ENCODE data around the gene FBLIM1.

FBLIM1 gene

GRCh38 chr1:15732686-15733081 is 25.9 kb upstream of the FBLIM1 start:
- Histone ChIP-seq H3K9ac (ENCODE audit: low read length) (no peak overlapping the region), H3K36me3 (ENCODE audit: insufficient read depth, low read length) (peaks cover 66% of the 10 kb centered on the region), H3K9me3 (ENCODE audit: low read length) (no peaks in the 10 kb centered on the region), H3K4me1 (ENCODE audit: insufficient read depth, low read length) (peaks cover 11% of the 10 kb centered on the region), H3K27ac (ENCODE audit: low read depth, low read length) (no peak overlapping the region), H3K27me3 (ENCODE audit: control insufficient read depth in 1 of 2, insufficient read depth in 2 of 2, low read length in 2 of 2) (no peaks in the 10 kb centered on the region), H3K4me3 (ENCODE audit: low read depth in 1 of 2, low read length in 2 of 2) (no peak overlapping the region)

GRCh38 chr1:15733218-15733725 is 25.3 kb upstream of the FBLIM1 start:
- H3K27ac ChIP-seq (ENCODE audit: low read depth, low read length) = no peak overlapping the region
- no peaks in the 10 kb centered on the region for H3K9me3 ChIP-seq (ENCODE audit: low read length)
- H3K36me3 ChIP-seq (ENCODE audit: insufficient read depth, low read length) = peaks cover 60% of the 10 kb centered on the region
- no peaks in the 10 kb centered on the region for H3K27me3 ChIP-seq (ENCODE audit: control insufficient read depth in 1 of 2, insufficient read depth in 2 of 2, low read length in 2 of 2)
- H3K4me3 ChIP-seq (ENCODE audit: low read depth in 1 of 2, low read length in 2 of 2) = no peak overlapping the region
- H3K4me1 ChIP-seq (ENCODE audit: insufficient read depth, low read length) = peaks cover 11% of the 10 kb centered on the region
- H3K9ac ChIP-seq (ENCODE audit: low read length) = no peak overlapping the region

GRCh38 chr1:15733726-15734226 is 24.8 kb upstream of the FBLIM1 start:
- Histone ChIP-seq H3K27me3 (ENCODE audit: control insufficient read depth in 1 of 2, insufficient read depth in 2 of 2, low read length in 2 of 2) (no peaks in the 10 kb centered on the region), H3K9me3 (ENCODE audit: low read length) (no peaks in the 10 kb centered on the region), H3K4me3 (ENCODE audit: low read depth in 1 of 2, low read length in 2 of 2) (no peak overlapping the region), H3K9ac (ENCODE audit: low read length) (no peak overlapping the region), H3K4me1 (ENCODE audit: insufficient read depth, low read length) (peaks cover 11% of the 10 kb centered on the region), H3K36me3 (ENCODE audit: insufficient read depth, low read length) (peaks cover 55% of the 10 kb centered on the region), H3K27ac (ENCODE audit: low read depth, low read length) (no peak overlapping the region)

GRCh38 chr1:15734296-15734695 is 24.3 kb upstream of the FBLIM1 start:
- Histone ChIP-seq H3K36me3 (ENCODE audit: insufficient read depth, low read length) (peaks cover 50% of the 10 kb centered on the region), H3K9ac (ENCODE audit: low read length) (no peak overlapping the region), H3K27me3 (ENCODE audit: control insufficient read depth in 1 of 2, insufficient read depth in 2 of 2, low read length in 2 of 2) (no peaks in the 10 kb centered on the region), H3K9me3 (ENCODE audit: low read length) (no peaks in the 10 kb centered on the region), H3K4me3 (ENCODE audit: low read depth in 1 of 2, low read length in 2 of 2) (no peak overlapping the region), H3K4me1 (ENCODE audit: insufficient read depth, low read length) (peaks cover 11% of the 10 kb centered on the region), H3K27ac (ENCODE audit: low read depth, low read length) (no peak overlapping the region)

- Histone ChIP-seq H3K4me1 (ENCODE audit: insufficient read depth, low read length) (peaks cover 11% of the 10 kb centered on the region), H3K27ac (ENCODE audit: low read depth, low read length) (peak overlapping the region; percentile 34), H3K9me3 (ENCODE audit: low read length) (no peaks in the 10 kb centered on the region), H3K9ac (ENCODE audit: low read length) (no peak overlapping the region), H3K36me3 (ENCODE audit: insufficient read depth, low read length) (peaks cover 45% of the 10 kb centered on the region), H3K4me3 (ENCODE audit: low read depth in 1 of 2, low read length in 2 of 2) (no peak overlapping the region), H3K27me3 (ENCODE audit: control insufficient read depth in 1 of 2, insufficient read depth in 2 of 2, low read length in 2 of 2) (no peaks in the 10 kb centered on the region)
These were observed 23.7 kb upstream of the FBLIM1 start for GRCh38 chr1:15734901-15735300.

GRCh38 chr1:15735304-15736037 is 23.1 kb upstream of the FBLIM1 start:
- H3K9ac ChIP-seq (ENCODE audit: low read length) = no peak overlapping the region
- H3K27ac ChIP-seq (ENCODE audit: low read depth, low read length) = peak overlapping the region; percentile 34
- no peak overlapping the region for H3K4me3 ChIP-seq (ENCODE audit: low read depth in 1 of 2, low read length in 2 of 2)
- no peaks in the 10 kb centered on the region for H3K27me3 ChIP-seq (ENCODE audit: control insufficient read depth in 1 of 2, insufficient read depth in 2 of 2, low read length in 2 of 2)
- H3K9me3 ChIP-seq (ENCODE audit: low read length) = no peaks in the 10 kb centered on the region
- H3K36me3 ChIP-seq (ENCODE audit: insufficient read depth, low read length) = peaks cover 44% of the 10 kb centered on the region
- peaks cover 11% of the 10 kb centered on the region for H3K4me1 ChIP-seq (ENCODE audit: insufficient read depth, low read length)

GRCh38 chr1:15736038-15736891 is 22.3 kb upstream of the FBLIM1 start, which contains the start of gene SLC25A34:
Gene SLC25A34, plus strand, starts transcription at chr1:15736258. Its CDS starts 228 bp downstream, at chr1:15736486.
- Histone ChIP-seq H3K9ac (ENCODE audit: low read length) (no peak within 1 kb of the TSS), H3K4me3 (ENCODE audit: low read depth in 1 of 2, low read length in 2 of 2) (no peak within 1 kb of the TSS)

GRCh38 chr1:15736892-15737261 is 21.7 kb upstream of the FBLIM1 start:
- H3K36me3 ChIP-seq (ENCODE audit: insufficient read depth, low read length) = peaks cover 30% of the 10 kb centered on the region
- peaks cover 16% of the 10 kb centered on the region for H3K4me1 ChIP-seq (ENCODE audit: insufficient read depth, low read length)
- no peak overlapping the region for H3K9ac ChIP-seq (ENCODE audit: low read length)
- H3K27ac ChIP-seq (ENCODE audit: low read depth, low read length) = no peak overlapping the region
- no peak overlapping the region for H3K4me3 ChIP-seq (ENCODE audit: low read depth in 1 of 2, low read length in 2 of 2)
- no peaks in the 10 kb centered on the region for H3K9me3 ChIP-seq (ENCODE audit: low read length)
- no peaks in the 10 kb centered on the region for H3K27me3 ChIP-seq (ENCODE audit: control insufficient read depth in 1 of 2, insufficient read depth in 2 of 2, low read length in 2 of 2)

More at GRCh38 chr1:15736038-15736891, 22.3 kb upstream of the FBLIM1 start, which contains the start of gene SLC25A34:
- H3K4me1 ChIP-seq (ENCODE audit: insufficient read depth, low read length) = peaks cover 12% of the 10 kb centered on the region
- no peaks in the 10 kb centered on the region for H3K27me3 ChIP-seq (ENCODE audit: control insufficient read depth in 1 of 2, insufficient read depth in 2 of 2, low read length in 2 of 2)
- H3K27ac ChIP-seq (ENCODE audit: low read depth, low read length) = peak within 1 kb of the TSS; percentile 34
- peaks cover 36% of the 10 kb centered on the region for H3K36me3 ChIP-seq (ENCODE audit: insufficient read depth, low read length)
- H3K9me3 ChIP-seq (ENCODE audit: low read length) = no peaks in the 10 kb centered on the region

- no peak overlapping the region for H3K9ac ChIP-seq (ENCODE audit: low read length)
- no peaks in the 10 kb centered on the region for H3K9me3 ChIP-seq (ENCODE audit: low read length)
- peaks cover 22% of the 10 kb centered on the region for H3K36me3 ChIP-seq (ENCODE audit: insufficient read depth, low read length)
- peaks cover 16% of the 10 kb centered on the region for H3K4me1 ChIP-seq (ENCODE audit: insufficient read depth, low read length)
- no peaks in the 10 kb centered on the region for H3K27me3 ChIP-seq (ENCODE audit: control insufficient read depth in 1 of 2, insufficient read depth in 2 of 2, low read length in 2 of 2)
- no peak overlapping the region for H3K27ac ChIP-seq (ENCODE audit: low read depth, low read length)
- H3K4me3 ChIP-seq (ENCODE audit: low read depth in 1 of 2, low read length in 2 of 2) = no peak overlapping the region
These were observed 21.0 kb upstream of the FBLIM1 start for GRCh38 chr1:15737324-15738319.

GRCh38 chr1:15738416-15739113 is 20.0 kb upstream of the FBLIM1 start:
- Histone ChIP-seq H3K9me3 (ENCODE audit: low read length) (no peaks in the 10 kb centered on the region), H3K4me1 (ENCODE audit: insufficient read depth, low read length) (peaks cover 16% of the 10 kb centered on the region), H3K27ac (ENCODE audit: low read depth, low read length) (no peak overlapping the region), H3K36me3 (ENCODE audit: insufficient read depth, low read length) (peaks cover 13% of the 10 kb centered on the region), H3K27me3 (ENCODE audit: control insufficient read depth in 1 of 2, insufficient read depth in 2 of 2, low read length in 2 of 2) (no peaks in the 10 kb centered on the region), H3K4me3 (ENCODE audit: low read depth in 1 of 2, low read length in 2 of 2) (no peak overlapping the region), H3K9ac (ENCODE audit: low read length) (no peak overlapping the region)

Data from muscle layer of colon (tissue), 2 donors.